GM18867 (cell line): Measurements from ENCODE around the gene MICALL2.

ENCODE experiments used
- ATAC-seq: cut with Tn5 transposase; IDR thresholded peaks from one replicate; pipeline ENCODE4 v1.9.1; 2021; ENCODE audit warnings: mild to moderate bottlenecking, moderate library complexity; ENCODE audit not compliant: unreplicated experiment

The MICALL2 gene

DNA sequence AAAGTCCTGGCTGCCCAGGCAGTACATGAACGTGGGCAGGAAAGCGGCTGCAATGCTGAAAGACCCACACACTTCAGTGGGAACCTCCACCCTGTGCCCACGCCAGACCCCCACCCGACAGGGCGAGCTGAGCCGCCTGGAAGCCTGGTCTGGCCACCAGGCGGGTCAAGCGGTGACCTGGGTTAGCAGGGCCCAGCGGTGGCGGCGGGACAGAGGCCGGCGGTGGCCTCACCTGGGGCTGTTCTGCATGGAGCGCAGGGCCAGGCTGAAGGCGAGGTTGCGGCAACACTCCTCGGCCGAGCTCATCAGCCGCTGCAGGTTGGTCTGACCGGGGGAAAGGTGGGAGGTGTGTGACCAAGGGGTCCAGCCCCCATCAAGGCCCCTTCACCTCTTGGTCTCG lies 11.6 kb upstream of the MICALL2 start:
- no peak for ATAC-seq

DNA sequence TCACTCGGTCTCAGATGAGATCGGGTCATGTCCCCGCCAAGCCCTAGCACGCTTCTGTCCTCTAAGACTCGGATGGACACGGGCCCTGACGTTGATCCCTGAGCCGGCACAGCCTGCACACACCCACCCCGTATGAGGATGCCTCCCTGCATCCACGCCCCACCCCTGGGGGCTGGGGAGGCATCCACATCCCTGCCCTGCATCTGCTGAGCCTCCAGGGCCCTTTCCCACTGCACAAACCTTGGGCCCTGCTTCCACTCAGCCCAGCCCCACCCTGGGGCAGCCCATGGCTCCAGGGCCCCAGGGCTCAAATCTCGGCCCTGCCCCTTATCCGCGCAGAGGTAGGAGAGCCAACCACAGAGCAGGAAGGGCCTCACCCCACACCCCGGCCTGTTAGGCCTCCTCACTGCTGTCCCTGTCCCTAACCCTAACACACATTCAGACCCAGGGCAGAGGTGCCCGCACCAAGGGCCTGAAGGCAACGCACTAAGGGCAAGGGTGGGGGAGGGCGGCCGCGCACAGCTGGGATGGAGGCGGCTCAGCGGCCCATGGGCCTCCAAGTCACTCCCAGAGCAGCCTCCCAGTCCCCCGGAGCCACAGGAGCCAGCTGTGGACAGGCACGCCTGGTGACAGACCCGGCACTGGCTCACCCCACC lies 9.5 kb upstream of the MICALL2 start:
- ATAC-seq: no peak

DNA sequence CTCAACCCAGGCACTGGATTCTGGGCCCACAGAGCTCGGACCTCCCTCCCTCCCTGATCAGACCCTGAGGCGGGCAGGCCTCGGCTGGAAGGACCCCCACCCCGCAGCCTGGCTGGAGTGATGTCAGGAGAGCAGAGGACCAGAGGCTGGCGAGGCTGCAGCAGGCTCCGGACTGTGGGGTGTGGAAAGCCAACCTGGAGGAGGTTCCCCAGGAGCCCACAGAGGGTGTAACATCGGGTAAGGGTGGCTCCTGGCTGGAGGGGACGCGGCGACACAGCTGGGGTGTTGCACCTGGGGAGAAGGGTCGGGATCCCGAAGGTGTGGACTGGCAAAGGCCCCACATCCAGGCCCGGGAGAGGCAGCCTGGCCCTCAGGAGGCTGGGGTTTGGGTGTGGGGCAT lies 8.9 kb upstream of the MICALL2 start:
- ATAC-seq: no peak

DNA sequence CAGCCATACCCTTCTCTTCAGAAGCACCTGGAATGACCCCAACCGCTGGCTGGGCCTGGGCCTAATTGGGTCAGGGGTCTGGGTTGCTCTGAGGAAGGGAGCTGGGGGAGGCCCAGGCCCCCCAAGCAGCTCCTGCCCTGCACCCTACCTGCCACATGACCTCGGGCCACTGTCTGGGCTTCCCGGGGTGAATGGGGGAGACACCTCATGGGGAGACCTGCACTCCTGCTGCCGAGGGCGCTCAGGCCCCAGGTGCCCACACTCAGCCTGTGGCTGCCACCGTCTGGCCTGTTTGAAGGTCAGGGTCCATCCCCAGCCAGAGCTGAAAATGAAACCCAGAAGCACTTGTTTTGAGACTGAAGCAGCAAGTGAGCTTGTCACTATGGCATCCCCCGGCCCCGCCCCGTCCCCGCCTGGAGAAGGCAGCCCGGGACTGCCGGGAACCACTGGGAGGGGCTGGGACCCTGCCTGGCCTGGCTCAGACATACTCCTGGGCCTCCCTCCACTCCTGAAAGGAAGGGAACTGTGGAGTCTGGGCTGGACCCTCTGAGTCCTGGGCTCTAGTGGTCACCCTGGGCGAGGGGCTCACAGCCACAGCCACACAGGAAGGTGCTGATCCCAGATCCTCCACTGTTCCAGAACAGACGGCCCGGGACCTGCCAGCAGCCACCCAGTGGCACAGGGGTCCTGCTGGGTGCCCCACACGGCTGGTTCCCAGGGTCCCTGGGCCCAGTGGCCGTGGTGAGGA lies 7.4 kb upstream of the MICALL2 start:
- ATAC-seq: no peak

DNA sequence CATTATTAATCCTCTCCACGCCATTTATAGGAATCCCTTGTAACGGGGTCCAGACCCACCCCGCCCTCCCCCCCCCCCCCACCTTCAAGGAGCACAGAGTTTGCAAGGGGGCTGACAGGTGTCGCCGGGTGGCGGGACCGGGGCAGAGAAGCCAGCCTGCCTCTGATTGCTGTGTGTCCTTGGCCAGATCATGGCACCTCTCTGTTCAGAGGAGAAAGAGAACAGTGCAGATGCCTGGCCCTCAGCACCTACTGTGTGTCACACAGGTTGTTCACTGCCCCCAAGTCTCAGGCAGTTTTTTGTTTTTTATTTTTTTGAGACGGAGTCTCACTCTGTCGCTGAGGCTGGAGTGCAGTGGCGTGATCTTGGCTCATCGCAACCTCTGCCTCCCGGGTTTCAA lies 5.4 kb upstream of the MICALL2 start:
- no peak for ATAC-seq

DNA sequence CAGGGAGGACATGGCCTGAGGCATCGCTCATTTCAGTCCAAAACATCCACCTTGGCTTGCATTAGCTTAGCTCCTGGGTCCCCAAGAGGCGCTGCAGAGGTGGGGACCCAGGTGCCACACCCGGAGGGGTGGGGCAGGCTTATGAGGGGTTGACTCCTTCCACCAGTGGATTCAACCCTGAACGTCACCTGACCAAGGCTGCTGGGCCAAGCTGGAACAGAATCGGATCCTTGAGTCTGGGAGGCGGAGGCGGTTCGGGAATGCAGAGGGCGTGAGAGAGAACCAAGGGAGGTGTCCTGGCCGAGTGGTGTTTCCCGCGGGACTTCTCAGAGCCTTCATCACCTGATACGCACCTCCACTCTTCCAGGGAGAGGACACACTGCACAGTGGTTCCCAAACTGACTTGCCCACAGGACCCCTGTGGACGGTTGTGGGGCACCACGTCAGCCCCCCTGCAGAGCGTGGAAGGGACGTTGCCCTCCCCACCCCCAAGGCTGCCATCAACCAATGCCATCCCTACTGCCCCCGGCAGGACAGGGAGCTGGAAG lies 4.5 kb upstream of the MICALL2 start:
- ATAC-seq: no peak

DNA sequence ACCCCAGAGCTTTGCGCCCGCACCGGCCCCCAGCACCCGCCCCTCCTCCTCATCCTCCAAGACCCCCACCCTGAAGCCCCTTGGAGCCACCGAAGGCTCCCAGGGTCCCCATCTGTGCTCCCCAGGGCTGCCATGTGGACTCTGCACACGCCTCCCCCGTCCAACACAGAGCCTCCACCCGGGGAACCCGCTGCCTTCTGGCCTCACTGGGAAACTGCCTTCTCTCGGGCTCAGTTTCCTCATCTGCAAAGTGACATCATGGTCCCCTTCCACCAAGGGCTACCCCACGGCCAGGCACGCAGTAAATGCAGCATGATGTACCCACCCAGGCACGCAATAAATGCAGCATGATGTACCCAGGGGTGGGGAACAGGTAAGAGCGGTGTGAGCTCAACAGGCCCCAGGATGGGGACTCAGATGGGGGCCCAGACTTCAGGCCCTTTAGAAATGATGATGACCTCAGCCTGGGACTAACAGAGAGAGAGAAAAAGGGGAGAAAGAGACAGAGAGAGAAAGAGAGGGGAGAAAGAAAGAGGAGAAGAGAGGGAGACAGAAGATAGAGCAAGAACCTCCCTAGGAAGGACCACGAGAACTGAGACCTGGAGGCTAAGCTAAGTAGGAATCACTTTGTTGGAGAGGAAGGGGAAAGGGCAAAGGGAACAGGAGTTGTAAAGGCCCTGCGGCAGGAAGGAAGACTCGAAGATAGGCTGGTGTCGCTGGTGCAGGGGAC lies 2.5 kb upstream of the MICALL2 start:
- ATAC-seq: no peak

DNA sequence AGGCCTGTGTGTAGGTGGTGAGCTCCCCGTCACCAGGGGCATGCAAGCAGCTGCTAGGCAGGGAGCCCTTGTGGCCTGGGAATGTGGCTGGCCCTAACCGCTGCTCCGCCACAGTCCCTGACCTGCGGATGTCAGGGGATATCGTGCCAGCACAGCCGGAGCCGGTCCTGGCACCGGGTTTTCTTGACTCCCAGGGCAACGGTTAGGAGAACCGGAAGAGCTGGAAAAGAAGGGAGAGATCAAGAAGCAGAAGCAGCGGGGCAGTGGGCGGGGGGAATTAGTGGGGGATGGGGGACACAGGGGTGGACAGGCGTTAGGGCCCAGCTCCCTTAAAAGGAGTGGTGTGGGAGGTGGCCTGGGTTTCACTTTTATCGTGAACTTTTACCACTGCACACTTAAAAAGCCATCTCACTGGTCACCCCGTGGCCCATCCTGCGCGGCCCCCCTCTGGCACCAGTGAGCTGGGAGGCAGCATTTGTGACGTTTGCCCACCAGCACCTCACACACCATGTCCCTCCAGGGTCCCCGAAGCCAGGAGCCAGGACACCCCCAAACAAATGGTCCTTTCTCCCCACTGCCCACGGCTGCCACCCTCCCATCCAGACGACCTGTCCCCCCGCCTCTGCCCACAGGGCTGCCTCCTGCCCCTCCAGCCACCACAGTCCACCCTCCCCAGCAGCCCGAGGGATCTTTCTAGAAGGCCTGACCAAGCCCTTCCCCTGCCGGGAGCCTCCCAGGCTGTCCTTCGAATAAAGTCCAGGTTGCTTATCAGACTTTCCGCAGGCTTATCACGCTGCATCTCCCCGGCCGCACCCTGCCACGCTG lies 1.8 kb upstream of the MICALL2 start:
- ATAC-seq: no peak

DNA sequence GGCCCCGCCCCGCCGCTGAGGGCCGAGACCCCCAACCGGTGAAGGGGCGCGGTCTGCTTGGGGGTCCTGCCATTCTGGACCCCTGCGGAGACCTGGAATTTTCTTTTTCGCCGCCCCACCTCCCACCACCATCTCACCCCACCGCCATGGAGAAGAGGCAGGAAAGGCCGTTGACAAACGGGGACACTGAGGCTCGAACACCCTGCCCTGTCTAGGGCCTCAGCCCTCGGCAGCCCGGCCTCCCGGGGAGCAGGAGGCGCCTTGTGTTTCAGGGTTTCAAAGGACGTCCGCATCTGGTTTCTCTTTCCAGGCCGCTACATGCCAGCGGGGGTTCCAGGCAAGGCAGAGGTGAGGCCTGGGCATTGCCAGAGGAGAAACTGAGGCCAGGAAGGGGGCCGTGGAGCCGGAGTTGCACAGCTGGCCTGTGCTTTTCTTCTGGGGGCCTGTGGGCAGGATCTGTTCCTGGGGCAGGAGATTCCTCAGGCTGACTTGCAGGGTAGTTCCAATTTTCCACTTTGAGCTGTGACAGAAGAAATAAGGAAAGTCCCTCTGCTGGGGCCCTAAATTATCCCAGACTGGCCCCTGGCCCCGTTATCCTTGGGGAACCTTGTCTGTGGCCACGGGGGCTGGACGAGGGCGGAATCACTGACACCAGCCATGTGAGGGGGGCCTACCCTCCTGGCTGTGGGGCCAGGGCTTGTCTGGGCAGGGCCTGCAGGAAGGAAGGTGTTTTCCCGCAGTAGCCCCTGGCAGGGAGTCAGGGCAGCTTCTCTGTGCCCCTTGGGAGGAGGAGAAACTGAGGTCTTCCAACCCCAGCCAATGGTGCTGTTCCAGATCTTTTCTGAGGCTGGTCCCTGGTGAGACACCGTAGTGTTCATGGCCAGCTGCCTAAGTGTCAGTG lies 900 bp upstream of the MICALL2 start:
- no peak for ATAC-seq

DNA sequence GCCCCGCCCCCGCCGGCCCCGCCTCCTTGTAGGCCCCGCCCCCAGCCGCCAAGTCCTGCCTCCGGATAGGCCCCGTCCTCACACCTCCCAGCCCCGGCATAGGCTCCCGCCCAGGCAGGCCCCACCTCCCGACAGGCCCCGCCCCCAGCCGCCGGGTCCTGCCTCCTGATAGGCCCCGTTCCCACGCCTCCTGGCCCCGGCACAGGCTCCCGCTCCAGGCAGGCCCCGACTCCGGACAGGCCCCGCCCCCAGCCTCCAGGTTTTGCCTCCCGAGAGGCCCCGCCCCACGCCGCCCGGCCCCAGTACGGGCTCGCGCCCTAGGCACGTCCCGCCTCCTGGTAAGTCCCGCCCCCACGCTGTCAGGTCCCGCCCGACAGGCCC lies 232 bp upstream of the MICALL2 start:
- peak; percentile 91 for ATAC-seq

DNA sequence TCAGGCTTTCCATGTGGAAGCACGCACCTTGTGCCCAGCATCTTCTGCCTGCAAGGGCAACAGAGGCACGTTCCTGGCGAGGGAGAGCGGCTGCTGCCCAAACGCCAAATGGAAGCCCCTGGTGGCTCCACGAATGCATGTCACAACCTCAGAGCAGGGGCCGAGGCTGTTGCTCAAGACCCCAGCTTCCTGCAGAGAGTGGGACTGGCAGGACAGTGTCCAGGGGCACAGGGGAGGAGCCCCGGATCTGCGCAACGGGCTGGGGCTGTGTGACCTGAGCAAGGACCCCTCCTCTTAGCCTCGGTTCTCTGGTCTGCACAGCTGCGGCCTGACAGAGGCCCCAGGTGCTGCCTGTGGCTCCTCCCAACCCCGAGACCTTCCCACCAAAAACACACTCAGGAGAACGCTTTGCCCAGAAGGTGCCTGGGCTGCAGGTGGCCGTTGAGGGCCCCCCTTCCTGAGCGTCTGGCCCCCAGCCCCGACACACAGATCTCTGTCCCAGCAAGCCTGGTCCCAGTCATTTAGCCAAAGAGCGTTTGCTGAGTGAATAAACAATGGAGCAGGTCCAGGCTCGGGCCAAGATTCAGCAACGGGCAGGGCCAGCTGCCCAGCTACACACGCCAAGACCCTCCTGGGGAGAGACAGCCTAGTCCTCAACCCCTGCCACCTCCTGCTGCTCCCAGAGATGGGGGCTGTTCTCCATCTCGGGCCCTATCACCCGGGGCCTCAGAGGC lies 1.2 kb downstream of the MICALL2 start:
- no peak for ATAC-seq

DNA sequence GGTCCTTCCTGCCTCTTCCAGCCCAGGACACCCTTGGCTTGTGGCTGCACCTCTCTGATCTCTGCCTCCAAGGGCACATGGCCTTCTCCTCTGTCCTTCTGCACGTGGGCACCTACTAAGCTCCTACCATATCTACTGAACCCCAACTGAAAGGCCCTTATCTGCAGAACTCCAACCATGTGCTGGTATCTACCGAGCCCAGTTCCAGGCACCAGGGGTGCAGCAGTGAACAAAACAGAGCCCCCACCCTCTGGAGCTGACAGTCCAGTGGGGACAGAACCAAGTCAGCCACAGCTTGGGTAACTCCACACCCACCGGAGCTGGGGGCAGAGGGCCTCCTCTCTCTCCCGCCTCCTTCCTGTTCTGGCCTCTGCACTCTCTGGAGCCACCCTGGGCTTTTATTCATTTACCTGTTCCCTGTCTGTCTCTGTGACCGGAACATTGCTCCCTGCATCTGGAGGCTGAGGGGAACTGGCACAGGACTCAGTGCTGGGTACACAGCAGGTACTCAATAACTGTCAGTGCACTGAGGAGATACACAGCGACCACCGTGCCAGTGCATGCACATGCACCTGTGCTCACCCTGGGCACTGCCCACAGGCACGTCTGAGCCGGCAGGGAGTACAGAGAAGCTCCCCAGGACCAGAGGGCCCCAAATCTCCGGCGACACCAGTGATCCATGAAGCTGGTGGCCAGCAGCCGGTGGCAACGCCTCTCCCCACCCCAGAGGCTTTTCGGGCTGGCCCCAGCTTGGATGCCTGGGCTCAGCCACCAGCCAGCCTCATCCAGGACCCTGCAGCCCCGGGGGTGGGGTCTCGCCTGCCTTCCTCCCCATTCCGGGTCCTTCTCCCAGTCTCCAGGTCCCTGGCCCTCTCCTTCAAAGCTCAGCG lies 2.0 kb downstream of the MICALL2 start:
- no peak for ATAC-seq

DNA sequence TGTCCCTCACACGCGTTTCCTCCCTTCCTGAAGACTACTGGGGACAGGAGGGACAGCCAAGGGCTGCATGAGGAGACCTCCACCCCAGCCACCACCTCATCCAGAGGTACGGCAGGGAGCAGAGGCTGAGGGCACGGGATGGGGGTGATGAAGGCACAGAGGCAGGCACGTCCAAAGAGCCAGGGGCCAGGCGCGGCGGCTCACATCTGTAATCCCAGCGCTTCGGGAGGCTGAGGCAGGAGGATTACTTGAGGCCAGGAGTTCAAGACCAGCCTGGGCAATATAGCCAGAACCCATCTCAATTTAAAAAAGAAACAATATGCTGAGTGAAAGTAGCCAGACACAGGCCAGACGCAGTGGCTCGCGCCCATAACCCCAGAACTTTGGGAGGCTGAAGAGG lies 3.3 kb downstream of the MICALL2 start:
- no peak for ATAC-seq

DNA sequence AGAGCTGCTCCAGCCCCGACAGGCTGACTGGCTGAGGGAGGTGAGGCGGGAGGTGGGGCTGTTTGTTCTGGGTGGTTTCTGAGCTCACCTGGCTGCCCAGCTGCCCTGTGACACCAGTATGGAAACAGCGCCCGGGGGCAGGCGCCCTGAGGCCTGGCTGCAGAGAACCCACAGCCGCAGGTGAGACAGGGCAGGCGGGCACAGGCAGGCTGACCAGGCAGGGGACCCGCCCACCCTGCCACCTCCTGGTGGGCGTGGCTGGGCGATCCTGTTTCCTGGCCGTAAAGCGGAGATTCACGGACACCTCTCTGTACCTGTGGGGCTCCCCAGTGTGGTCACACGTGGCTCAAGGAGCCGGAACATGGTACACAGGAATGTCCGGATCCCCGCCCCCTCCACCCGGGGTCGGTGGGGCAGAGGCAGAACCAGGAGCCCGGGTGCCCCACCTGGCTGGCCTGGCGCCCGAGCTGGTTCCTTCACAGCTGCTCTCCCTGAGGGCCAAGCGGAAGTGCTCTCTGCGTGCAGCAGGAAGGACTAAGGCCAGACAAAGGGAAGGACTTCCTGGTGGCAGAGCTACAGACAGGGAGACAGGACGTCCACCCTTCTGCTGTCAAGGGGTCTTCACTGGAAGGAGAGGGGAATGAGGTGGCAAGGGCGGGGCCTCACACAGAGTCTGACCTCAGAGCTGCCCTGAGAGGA lies 3.9 kb downstream of the MICALL2 start:
- no peak for ATAC-seq

DNA sequence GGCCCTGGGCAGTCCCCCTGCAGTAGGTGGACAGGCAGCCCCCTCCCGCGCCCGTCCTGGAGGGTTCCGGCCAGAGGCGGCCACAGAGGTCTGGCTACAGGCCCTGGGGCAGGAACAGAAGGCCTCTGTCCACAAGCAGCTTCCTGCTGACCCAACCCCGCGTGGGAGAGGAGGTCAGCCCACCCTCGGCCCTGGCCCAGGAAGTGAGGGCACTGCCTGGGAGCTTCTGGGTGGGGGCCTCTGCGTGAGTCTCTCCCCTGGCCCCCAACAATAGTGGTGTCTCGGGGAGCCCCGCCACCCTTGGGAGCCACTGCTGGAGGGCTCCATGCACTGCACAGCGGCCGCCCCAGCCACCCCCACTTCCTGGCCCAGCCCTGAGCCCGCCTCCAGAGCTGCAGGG lies 4.7 kb downstream of the MICALL2 start:
- no peak for ATAC-seq

DNA sequence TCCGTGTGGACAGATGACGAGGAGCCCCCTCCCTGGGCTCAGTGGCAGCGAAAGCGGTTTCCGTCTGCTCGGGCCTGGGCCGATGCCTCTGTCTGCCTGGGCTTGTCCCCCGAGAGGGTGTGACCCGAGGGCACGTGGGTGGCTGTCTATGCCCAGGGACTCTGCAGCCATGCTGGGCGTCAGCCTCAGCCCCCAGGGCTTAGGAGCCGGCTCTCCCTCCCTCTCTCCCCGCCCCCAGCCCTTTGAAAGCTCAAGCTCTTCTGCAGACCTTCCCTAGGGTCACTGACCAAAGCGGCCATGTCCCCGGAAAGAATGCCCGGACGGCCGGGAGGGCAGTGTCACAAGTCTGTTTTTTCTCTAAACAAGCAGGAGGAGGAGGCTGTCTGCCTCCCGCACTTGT lies 7.1 kb downstream of the MICALL2 start:
- ATAC-seq: no peak

DNA sequence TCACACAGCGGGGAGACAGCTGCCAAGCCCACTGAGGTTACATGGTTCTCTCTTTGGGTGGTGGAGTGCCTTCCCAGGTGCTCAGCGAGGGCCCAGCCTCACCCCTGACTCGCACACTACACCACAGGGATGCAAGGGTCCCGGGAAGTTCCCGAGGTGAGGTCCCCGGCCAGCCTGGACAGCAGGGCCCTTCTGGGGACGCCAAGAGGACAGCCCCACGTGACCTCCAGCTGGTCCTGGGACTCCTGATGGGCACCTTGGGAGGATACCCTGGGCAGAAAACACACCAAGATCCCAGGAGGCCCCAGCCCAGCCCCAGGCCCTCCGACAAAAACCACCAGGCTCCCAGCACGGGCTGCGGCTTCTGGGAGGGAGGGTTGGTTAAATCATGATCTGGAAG lies 8.3 kb downstream of the MICALL2 start:
- no peak for ATAC-seq

DNA sequence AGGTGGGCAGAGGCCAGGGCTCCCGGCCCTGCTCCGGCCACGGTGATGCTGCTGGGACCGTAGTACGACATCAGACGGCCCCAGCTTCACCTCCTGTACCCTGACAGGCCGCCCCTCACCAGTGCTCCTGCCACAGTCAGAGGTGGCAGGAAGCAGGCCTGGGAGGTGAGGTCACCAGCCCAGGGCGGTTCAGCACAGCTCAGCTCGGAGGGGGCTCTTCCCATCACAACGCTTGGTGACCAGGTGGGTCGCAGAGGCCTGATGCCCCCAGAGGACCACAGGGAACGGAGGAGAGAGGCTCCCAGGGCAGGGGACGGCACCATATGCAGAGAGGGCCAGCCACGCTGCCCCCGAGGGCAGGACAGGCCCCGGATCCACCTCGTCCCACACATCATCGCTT lies 8.8 kb downstream of the MICALL2 start:
- ATAC-seq: no peak
